Measurements from ENCODE around the gene FGGY. TPM values are rescaled to one million over a fixed set of nuclear protein-coding genes. Genes with fewer than 3 reads are reported as not detected.

FGGY gene
- total and polyA plus RNA-seq, 4 donors, result 16.0 to 67.0 (median 43.4) TPM

GRCh38 chr1:59732214-59732955, 435.5 kb downstream of the FGGY start:
- TF ChIP-seq TAF1 (conservative IDR thresholded peaks at IDR 0.05), result no peak
- no peak for TF ChIP-seq YY1 (IDR thresholded peaks at IDR 0.05)
- TF ChIP-seq ZBTB33 (IDR thresholded peaks at IDR 0.05), result no peak
- TF ChIP-seq FOXA1 (IDR thresholded peaks at IDR 0.05), result no peak
- TF ChIP-seq REST (IDR thresholded peaks at IDR 0.05), result no peak
- no peak for TF ChIP-seq NR2F2 (IDR thresholded peaks at IDR 0.05)
- no peak for TF ChIP-seq FOXA2 (IDR thresholded peaks at IDR 0.05)
- TF ChIP-seq EGR1 (IDR thresholded peaks at IDR 0.05; ENCODE audit: low read depth in 2 of 2), result no peak
- no peak for TF ChIP-seq ATF3 (IDR thresholded peaks at IDR 0.05)
- no peak for TF ChIP-seq JUND (IDR thresholded peaks at IDR 0.05)
- no peak for TF ChIP-seq RXRA (IDR thresholded peaks at IDR 0.05)
- TF ChIP-seq MAX (IDR thresholded peaks at IDR 0.05), result no peak
- TF ChIP-seq SP1 (IDR thresholded peaks at IDR 0.05), result no peak

GRCh38 chr1:59733443-59734141, 436.7 kb downstream of the FGGY start:
- H3K36me3 ChIP-seq (ENCODE audit: control insufficient read depth in 4 of 4, insufficient read depth in 3 of 4, low read depth in 1 of 4, low read length in 3 of 4), result peaks cover 0 to 5% (median 5%) of the 10 kb centered on the region in 4 donors
- H3K4me1 ChIP-seq (ENCODE audit: control insufficient read depth in 4 of 4, insufficient read depth in 4 of 4, low read length in 3 of 4), result peaks cover 0 to 15% (median 9%) of the 10 kb centered on the region in 4 donors
- no peaks in the 10 kb centered on the region for H3K9me3 ChIP-seq (ENCODE audit: control insufficient read depth in 4 of 4, low read length in 3 of 4)
- no peak for DNase-seq (ENCODE audit: low spot score)
- WGBS, result 92% methylated on average over 3 of the region's 3 CpGs
- no peaks in the 10 kb centered on the region for H3K27me3 ChIP-seq (ENCODE audit: control insufficient read depth in 4 of 4, insufficient read depth in 4 of 4, low read length in 3 of 4)
- no peak overlapping the region for H3K4me3 ChIP-seq (ENCODE audit: low read depth in 1 of 3, low read length in 3 of 3)
- no peak overlapping the region for H3K27ac ChIP-seq (ENCODE audit: low read depth in 1 of 2, low read length in 2 of 2)
- H3K9ac ChIP-seq (ENCODE audit: low read depth in 1 of 2, low read length in 2 of 2), result no peak overlapping the region
- no peak for TF ChIP-seq MAX (IDR thresholded peaks at IDR 0.05)
- no peak for TF ChIP-seq ZBTB33 (IDR thresholded peaks at IDR 0.05)
- no peak for TF ChIP-seq EGR1 (IDR thresholded peaks at IDR 0.05; ENCODE audit: low read depth in 2 of 2)
- TF ChIP-seq FOXA1 (IDR thresholded peaks at IDR 0.05), result no peak
- no peak for TF ChIP-seq HNF4G (IDR thresholded peaks at IDR 0.05)
- TF ChIP-seq HNF4A (conservative IDR thresholded peaks at IDR 0.05), result no peak
- no peak for TF ChIP-seq YY1 (IDR thresholded peaks at IDR 0.05)
- TF ChIP-seq CTCF (IDR thresholded peaks at IDR 0.05; ENCODE audit: low read depth, low read length, missing input control), result no peak
- TF ChIP-seq NR2F2 (IDR thresholded peaks at IDR 0.05), result no peak

More at GRCh38 chr1:59732214-59732955, 435.5 kb downstream of the FGGY start:
- H3K9ac ChIP-seq (ENCODE audit: low read depth in 1 of 2, low read length in 2 of 2), result no peak overlapping the region
- no peak overlapping the region for H3K4me3 ChIP-seq (ENCODE audit: low read depth in 1 of 3, low read length in 3 of 3)
- H3K27me3 ChIP-seq (ENCODE audit: control insufficient read depth in 4 of 4, insufficient read depth in 4 of 4, low read length in 3 of 4), result no peaks in the 10 kb centered on the region
- H3K4me1 ChIP-seq (ENCODE audit: control insufficient read depth in 4 of 4, insufficient read depth in 4 of 4, low read length in 3 of 4), result peaks cover 0 to 5% (median 1%) of the 10 kb centered on the region in 4 donors
- peaks cover 0 to 5% (median 5%) of the 10 kb centered on the region in 4 donors for H3K36me3 ChIP-seq (ENCODE audit: control insufficient read depth in 4 of 4, insufficient read depth in 3 of 4, low read depth in 1 of 4, low read length in 3 of 4)
- H3K27ac ChIP-seq (ENCODE audit: low read depth in 1 of 2, low read length in 2 of 2), result no peak overlapping the region
- no peak for DNase-seq (ENCODE audit: low spot score)
- no peaks in the 10 kb centered on the region for H3K9me3 ChIP-seq (ENCODE audit: control insufficient read depth in 4 of 4, low read length in 3 of 4)
- WGBS, result 94% methylated on average over 10 of the region's 10 CpGs

Data from liver (tissue), 9 donors.